ENCODE results near the gene AMN1. TPM values are rescaled to one million over a fixed set of nuclear protein-coding genes. Genes with fewer than 3 reads are reported as not detected.
A peak's percentile ranks its signal among the peaks of the same experiment; 100 is the strongest.

AMN1 gene
- total RNA-seq (10 to 100 TPM in 4 of 5 donors, 1 to 10 TPM in 1; 8.4 to 13.6 (median 12.2) TPM), total RNA-seq (2.9 to 20.9 (median 7.5) reads per million in 29 experiments)
- 15.5 TPM for total RNA-seq (2013)

DNA sequence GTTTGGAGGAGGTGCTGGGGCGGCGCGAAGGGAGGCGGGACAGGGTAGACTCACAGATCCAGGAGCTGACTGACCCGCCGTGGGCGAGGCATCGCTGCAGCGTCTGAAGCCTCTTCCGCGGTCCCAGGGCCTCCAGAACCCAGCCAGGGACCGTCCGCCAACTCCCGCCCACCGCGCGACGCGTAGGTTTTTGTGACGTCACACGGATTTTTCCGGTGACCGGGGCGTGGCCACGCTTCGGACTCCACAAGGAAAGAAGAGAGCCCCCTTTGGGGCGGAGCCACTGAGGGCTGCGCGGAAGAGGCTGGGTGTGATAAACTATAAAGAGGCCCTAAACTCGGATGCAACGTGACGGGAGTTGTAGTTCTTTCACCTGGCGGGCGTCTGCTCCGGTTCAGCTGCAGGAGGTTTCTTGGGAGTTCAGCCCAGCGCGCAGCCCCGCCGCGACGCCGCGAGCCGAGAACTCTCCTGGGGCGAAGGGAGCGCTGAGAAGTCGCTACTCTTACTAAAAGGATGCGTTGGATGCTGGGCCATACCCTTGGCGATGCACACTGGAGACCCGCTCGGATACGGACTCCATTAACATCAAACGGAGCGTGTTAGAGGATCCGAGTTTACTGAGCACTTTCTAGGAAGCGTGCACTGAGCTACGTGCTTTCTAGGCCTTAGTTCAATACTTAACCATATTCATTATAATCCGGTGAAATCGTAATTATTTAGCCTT is at the start of gene AMN1:
Gene AMN1 (minus strand): TSS at position 105 of the 724 bp plus-strand sequence. CDS start 13 bp downstream, at position 92.
- Histone ChIP-seq H3K36me3 (ENCODE audit: control insufficient read depth in 2 of 2, extremely low read depth in 1 of 2, insufficient read depth in 1 of 2, low read length in 1 of 2) (no peaks in the 10 kb centered on the region), H3K4me1 (ENCODE audit: control insufficient read depth in 1 of 2, extremely low read depth in 1 of 2, insufficient read depth in 2 of 2, low read length in 2 of 2) (peaks cover 7 to 34% of the 10 kb centered on the region in 2 experiments), H3K9me3 (no peaks in the 10 kb centered on the region), H3K27me3 (replicated peaks in 1 of 2; ENCODE audit: control insufficient read depth in 2 of 2, extremely low read depth in 1 of 2, insufficient read depth in 2 of 2, low read length in 1 of 2) (no peaks in the 10 kb centered on the region), H3K4me3 (ENCODE audit: control insufficient read depth in 1 of 2, extremely low read depth in 1 of 2, low read length in 1 of 2) (peak within 1 kb of the TSS; percentile 72 to 88), H3K27ac (ENCODE audit: low read length) (peak within 1 kb of the TSS; percentile 95)
- POLR2A ChIA-PET = interaction anchor here in 1 of 2 donors (0.6 to 1.3 kb wide), 4 partner anchors 70 to 634 kb away, joined by 3 to 7 read pairs (median 4); partner anchors contain the start of genes ETFBKMT and RESF1
- Mint-ChIP-seq H3K9me3 (peaks cover 10 to 13% (median 11%) of the 10 kb centered on the region in 3 donors), H3K36me3 (peaks cover 37% of the 10 kb centered on the region), H3K4me1 (peaks cover 61 to 75% (median 70%) of the 10 kb centered on the region in 3 donors), H3K27me3 (no peaks in the 10 kb centered on the region), H3K27ac (peak within 1 kb of the TSS; percentile 98 to 100), H3K4me3 (peak within 1 kb of the TSS; percentile 96 to 99 (median 97))
- ATAC-seq (replicated peaks in 1 of 4) (peak; percentile 91 to 93 (median 92)), DNase-seq (peak; percentile 89 to 100 (median 94))
- CTCF ChIA-PET = interaction anchor here (0.6 to 1.9 kb wide), 8 partner anchors 44 to 1027 kb away, joined by 3 to 6 read pairs (median 3); partner anchors contain the start of genes ETFBKMT (in 1 of the 2) and YARS2 (in 1 of the 2)
- 1% methylated on average over 55 of the region's 59 CpGs for WGBS (ENCODE audit: insufficient coverage)

DNA sequence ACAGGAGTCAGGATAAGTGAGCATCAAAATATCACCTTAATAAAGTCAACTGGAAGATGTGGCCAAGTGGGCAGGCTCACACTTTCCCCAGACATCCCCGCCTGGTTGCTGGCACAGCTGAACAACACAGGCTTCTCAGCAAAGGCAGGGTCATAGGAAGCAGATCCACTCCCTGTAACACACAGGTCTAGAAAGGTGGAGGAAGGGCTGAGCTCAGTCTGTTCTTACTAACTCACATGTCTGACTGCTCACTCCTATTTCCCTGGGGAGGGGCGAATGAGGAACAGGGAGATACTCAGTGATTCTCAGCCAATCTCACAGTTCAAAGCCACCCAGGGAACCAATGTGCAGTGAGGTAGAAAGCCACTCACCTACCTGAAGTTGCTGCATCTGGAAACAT is 45.0 kb upstream of the AMN1 start:
- Histone ChIP-seq H3K4me3 (ENCODE audit: control insufficient read depth in 1 of 2, extremely low read depth in 1 of 2, low read length in 1 of 2) (no peak overlapping the region), H3K36me3 (ENCODE audit: control insufficient read depth in 2 of 2, extremely low read depth in 1 of 2, insufficient read depth in 1 of 2, low read length in 1 of 2) (no peaks in the 10 kb centered on the region), H3K9me3 (no peaks in the 10 kb centered on the region), H3K4me1 (ENCODE audit: control insufficient read depth in 1 of 2, extremely low read depth in 1 of 2, insufficient read depth in 2 of 2, low read length in 2 of 2) (peaks cover 7 to 10% of the 10 kb centered on the region in 2 experiments), H3K27ac (ENCODE audit: low read length) (no peak overlapping the region), H3K27me3 (replicated peaks in 1 of 2; ENCODE audit: control insufficient read depth in 2 of 2, extremely low read depth in 1 of 2, insufficient read depth in 2 of 2, low read length in 1 of 2) (no peaks in the 10 kb centered on the region)
- POLR2A ChIA-PET = no interaction called here
- Mint-ChIP-seq H3K9me3 (no peaks in the 10 kb centered on the region), H3K4me3 (no peak overlapping the region), H3K27me3 (no peaks in the 10 kb centered on the region), H3K4me1 (peaks cover 14 to 28% (median 21%) of the 10 kb centered on the region in 3 donors), H3K36me3 (no peaks in the 10 kb centered on the region), H3K27ac (peak overlapping the region; percentile 80 to 85)
- CTCF ChIA-PET = no interaction called here
- no CpG with 5 or more reads among the region's 2 CpGs for WGBS (ENCODE audit: insufficient coverage)
- DNase-seq (no peak), ATAC-seq (replicated peaks in 1 of 4) (peak in 3 of 4 experiments; percentile 52 to 60 (median 54))

DNA sequence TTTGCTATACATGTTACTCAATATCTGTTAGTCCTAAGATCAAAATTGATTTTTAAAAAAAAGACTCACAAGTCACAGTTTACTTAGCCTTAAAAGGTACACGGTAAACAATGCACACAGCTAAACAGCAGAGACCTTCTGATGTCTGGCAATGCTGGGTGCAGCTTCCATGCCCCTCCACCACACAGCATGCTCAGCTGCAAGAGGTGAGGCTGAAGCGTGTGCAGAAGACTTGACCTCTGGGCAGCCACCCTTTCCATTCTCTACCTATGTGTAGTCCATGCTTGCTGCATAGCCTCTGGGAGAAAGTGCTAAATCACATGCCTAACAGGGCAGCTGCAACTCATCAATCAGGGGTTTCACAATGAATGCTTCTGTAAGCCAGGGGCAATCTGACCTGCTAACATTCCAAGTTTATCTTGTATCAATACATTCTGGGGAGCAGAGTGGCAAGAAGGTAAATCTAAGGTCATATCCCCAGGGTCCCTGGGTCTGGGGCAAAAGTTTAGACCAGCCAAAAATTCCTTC is 44.5 kb upstream of the AMN1 start:
- Histone ChIP-seq H3K27ac (ENCODE audit: low read length) (no peak overlapping the region), H3K36me3 (ENCODE audit: control insufficient read depth in 2 of 2, extremely low read depth in 1 of 2, insufficient read depth in 1 of 2, low read length in 1 of 2) (no peaks in the 10 kb centered on the region), H3K27me3 (replicated peaks in 1 of 2; ENCODE audit: control insufficient read depth in 2 of 2, extremely low read depth in 1 of 2, insufficient read depth in 2 of 2, low read length in 1 of 2) (no peaks in the 10 kb centered on the region), H3K4me1 (ENCODE audit: control insufficient read depth in 1 of 2, extremely low read depth in 1 of 2, insufficient read depth in 2 of 2, low read length in 2 of 2) (peaks cover 7 to 10% of the 10 kb centered on the region in 2 experiments), H3K9me3 (no peaks in the 10 kb centered on the region), H3K4me3 (ENCODE audit: control insufficient read depth in 1 of 2, extremely low read depth in 1 of 2, low read length in 1 of 2) (no peak overlapping the region)
- H3K27me3 Mint-ChIP-seq = no peaks in the 10 kb centered on the region
- peak overlapping the region; percentile 80 to 85 for H3K27ac Mint-ChIP-seq
- ATAC-seq (replicated peaks in 1 of 4) (no peak), DNase-seq (no peak)
- H3K4me3 Mint-ChIP-seq = no peak overlapping the region
- no peaks in the 10 kb centered on the region for H3K36me3 Mint-ChIP-seq
- ChIA-PET POLR2A (no interaction called here), CTCF (no interaction called here)
- H3K4me1 Mint-ChIP-seq = peaks cover 14 to 31% (median 24%) of the 10 kb centered on the region in 3 donors
- H3K9me3 Mint-ChIP-seq = no peaks in the 10 kb centered on the region
- 75% methylated on average over 1 of the region's 2 CpGs for WGBS (ENCODE audit: insufficient coverage)

DNA sequence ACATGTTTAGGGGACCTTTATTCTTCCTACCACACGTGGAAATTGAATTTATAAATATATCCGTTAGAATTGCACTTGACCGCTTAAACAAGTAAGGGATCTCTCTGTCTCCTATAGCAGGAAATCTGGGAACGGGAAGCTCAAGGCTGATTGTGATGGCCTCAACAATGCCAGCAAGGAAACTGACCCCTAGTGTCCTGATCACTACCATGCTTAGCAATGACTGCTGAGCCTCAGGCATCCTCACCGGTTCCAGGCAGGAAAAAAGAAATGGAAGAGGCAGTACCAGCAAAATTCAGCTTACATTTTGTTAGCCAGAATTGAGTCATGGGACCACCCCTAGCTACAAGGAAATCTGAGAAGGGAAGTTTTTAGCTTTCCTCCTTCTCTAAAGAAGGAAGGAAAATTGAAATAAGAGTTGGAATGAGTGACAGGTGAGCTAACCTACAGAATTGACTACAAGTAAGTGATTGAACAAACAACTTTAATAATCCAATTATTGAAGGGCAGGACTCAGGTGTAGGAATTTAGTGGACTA is 43.9 kb upstream of the AMN1 start:
- ATAC-seq (replicated peaks in 1 of 4) = no peak
- ChIA-PET POLR2A (no interaction called here), CTCF (interaction anchor here in 1 of 2 donors (0.6 kb wide), 1 partner anchor 23 kb away, joined by 3 read pairs; no protein-coding TSS in a partner anchor)
- Mint-ChIP-seq H3K4me1 (peaks cover 18 to 37% (median 29%) of the 10 kb centered on the region in 3 donors), H3K27ac (peak overlapping the region in 1 of 2 donors; percentile 41), H3K27me3 (no peaks in the 10 kb centered on the region), H3K9me3 (no peaks in the 10 kb centered on the region), H3K4me3 (no peak overlapping the region), H3K36me3 (no peaks in the 10 kb centered on the region)
- Histone ChIP-seq H3K27me3 (replicated peaks in 1 of 2; ENCODE audit: control insufficient read depth in 2 of 2, extremely low read depth in 1 of 2, insufficient read depth in 2 of 2, low read length in 1 of 2) (no peaks in the 10 kb centered on the region), H3K9me3 (no peaks in the 10 kb centered on the region), H3K4me1 (ENCODE audit: control insufficient read depth in 1 of 2, extremely low read depth in 1 of 2, insufficient read depth in 2 of 2, low read length in 2 of 2) (peaks cover 7 to 12% of the 10 kb centered on the region in 2 experiments), H3K36me3 (ENCODE audit: control insufficient read depth in 2 of 2, extremely low read depth in 1 of 2, insufficient read depth in 1 of 2, low read length in 1 of 2) (no peaks in the 10 kb centered on the region), H3K4me3 (ENCODE audit: control insufficient read depth in 1 of 2, extremely low read depth in 1 of 2, low read length in 1 of 2) (no peak overlapping the region), H3K27ac (ENCODE audit: low read length) (no peak overlapping the region)
- 94% methylated on average over 3 of the region's 5 CpGs for WGBS (ENCODE audit: insufficient coverage)
- no peak for DNase-seq

DNA sequence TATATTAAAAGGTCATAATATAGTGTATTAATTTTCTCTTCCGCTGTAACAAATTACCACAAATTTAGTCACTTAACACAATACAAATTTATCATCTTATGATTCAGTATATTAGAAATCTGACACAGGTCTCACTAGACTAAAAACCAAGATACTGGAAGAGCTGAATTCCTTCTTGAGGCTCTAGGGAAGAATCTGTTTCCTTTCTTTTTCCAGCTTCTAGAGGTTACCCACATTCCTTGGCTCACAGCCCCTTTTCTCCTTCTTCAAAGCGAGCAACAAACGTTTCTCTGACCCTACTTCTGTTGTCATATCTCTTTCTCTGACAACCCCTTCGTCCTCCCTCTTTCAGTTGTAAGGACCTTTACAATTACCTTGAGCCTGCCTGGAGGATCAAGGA is 43.4 kb upstream of the AMN1 start:
- 100% methylated on average over 3 of the region's 4 CpGs for WGBS (ENCODE audit: insufficient coverage)
- Histone ChIP-seq H3K9me3 (no peaks in the 10 kb centered on the region), H3K4me1 (ENCODE audit: control insufficient read depth in 1 of 2, extremely low read depth in 1 of 2, insufficient read depth in 2 of 2, low read length in 2 of 2) (peaks cover 7 to 12% of the 10 kb centered on the region in 2 experiments), H3K27ac (ENCODE audit: low read length) (no peak overlapping the region), H3K4me3 (ENCODE audit: control insufficient read depth in 1 of 2, extremely low read depth in 1 of 2, low read length in 1 of 2) (no peak overlapping the region), H3K27me3 (replicated peaks in 1 of 2; ENCODE audit: control insufficient read depth in 2 of 2, extremely low read depth in 1 of 2, insufficient read depth in 2 of 2, low read length in 1 of 2) (no peaks in the 10 kb centered on the region), H3K36me3 (ENCODE audit: control insufficient read depth in 2 of 2, extremely low read depth in 1 of 2, insufficient read depth in 1 of 2, low read length in 1 of 2) (no peaks in the 10 kb centered on the region)
- H3K27me3 Mint-ChIP-seq = no peaks in the 10 kb centered on the region
- ChIA-PET POLR2A (interaction anchor here (0.7 kb wide), 2 partner anchors 57 to 181 kb away, joined by 4 to 5 read pairs; no protein-coding TSS in a partner anchor), CTCF (interaction anchor here in 1 of 2 donors (0.6 kb wide), 1 partner anchor 22 kb away, joined by 3 read pairs; no protein-coding TSS in a partner anchor)
- H3K4me3 Mint-ChIP-seq = no peak overlapping the region
- H3K9me3 Mint-ChIP-seq = no peaks in the 10 kb centered on the region
- peaks cover 22 to 42% (median 34%) of the 10 kb centered on the region in 3 donors for H3K4me1 Mint-ChIP-seq
- DNase-seq (no peak), ATAC-seq (replicated peaks in 1 of 4) (no peak)
- no peak overlapping the region for H3K27ac Mint-ChIP-seq
- H3K36me3 Mint-ChIP-seq = no peaks in the 10 kb centered on the region

DNA sequence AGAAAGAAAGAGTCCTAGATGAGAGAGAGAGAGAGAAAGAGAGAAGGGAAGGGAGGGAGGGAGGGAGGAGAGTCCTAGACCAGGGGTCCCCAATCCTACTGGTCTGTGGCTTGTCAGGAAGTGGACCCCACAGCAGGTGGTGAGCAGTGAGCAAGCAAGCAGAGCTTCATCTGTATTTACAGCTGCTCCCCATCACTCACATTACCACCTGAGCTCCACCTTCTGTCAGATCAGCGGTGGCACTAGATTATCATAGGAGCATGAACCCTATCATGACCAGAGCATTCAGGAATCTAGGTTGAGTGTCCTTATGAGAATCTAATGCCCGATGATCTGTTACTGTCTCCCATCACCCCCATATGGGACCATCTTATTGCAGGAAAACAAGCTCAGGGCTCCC is 39.2 kb upstream of the AMN1 start:
- Mint-ChIP-seq H3K9me3 (peaks cover 0 to 6% (median 0%) of the 10 kb centered on the region in 3 donors), H3K4me3 (peak overlapping the region in 1 of 3 donors; percentile 4), H3K27ac (peak overlapping the region in 1 of 2 donors; percentile 30), H3K27me3 (no peaks in the 10 kb centered on the region), H3K36me3 (no peaks in the 10 kb centered on the region), H3K4me1 (peaks cover 18 to 30% (median 24%) of the 10 kb centered on the region in 3 donors)
- WGBS (ENCODE audit: insufficient coverage) = 89% methylated on average over 1 of the region's 2 CpGs
- Histone ChIP-seq H3K4me3 (ENCODE audit: control insufficient read depth in 1 of 2, extremely low read depth in 1 of 2, low read length in 1 of 2) (no peak overlapping the region), H3K9me3 (no peaks in the 10 kb centered on the region), H3K4me1 (ENCODE audit: control insufficient read depth in 1 of 2, extremely low read depth in 1 of 2, insufficient read depth in 2 of 2, low read length in 2 of 2) (peaks cover 0 to 2% of the 10 kb centered on the region in 2 experiments), H3K36me3 (ENCODE audit: control insufficient read depth in 2 of 2, extremely low read depth in 1 of 2, insufficient read depth in 1 of 2, low read length in 1 of 2) (no peaks in the 10 kb centered on the region), H3K27ac (ENCODE audit: low read length) (no peak overlapping the region), H3K27me3 (replicated peaks in 1 of 2; ENCODE audit: control insufficient read depth in 2 of 2, extremely low read depth in 1 of 2, insufficient read depth in 2 of 2, low read length in 1 of 2) (no peaks in the 10 kb centered on the region)
- ChIA-PET CTCF (interaction anchor here in 1 of 2 donors (0.6 kb wide), 1 partner anchor 15 kb away, joined by 3 read pairs; no protein-coding TSS in a partner anchor), POLR2A (no interaction called here)
- DNase-seq (peak in 1 of 35 experiments; percentile 18), ATAC-seq (replicated peaks in 1 of 4) (peak in 2 of 4 experiments; percentile 26 to 29)
